ENCODE data around the gene C1orf232.

C1orf232 gene

GRCh38 chr1:26210147-26210870, 41.5 kb upstream of the C1orf232 start:
- Histone ChIP-seq H2AFZ (ENCODE audit: low read depth, low read length) (no peak overlapping the region), H3K27me3 (ENCODE audit: control insufficient read depth in 1 of 2, insufficient read depth in 1 of 2, low read length in 2 of 2) (peaks cover 22 to 33% of the 10 kb centered on the region in 2 experiments), H2BK120ac (ENCODE audit: low read depth, low read length) (no peak overlapping the region), H3K79me1 (replicated peaks; ENCODE audit: low read length, poor library complexity, severe bottlenecking) (no peaks in the 10 kb centered on the region), H3K18ac (ENCODE audit: low read depth in 1 of 2, low read length in 2 of 2) (no peak overlapping the region), H4K91ac (ENCODE audit: low read length) (no peak overlapping the region), H3K27ac (ENCODE audit: low read length, poor library complexity, severe bottlenecking) (no peak overlapping the region), H2BK12ac (ENCODE audit: low read length in 2 of 2) (no peak overlapping the region), H3K9ac (ENCODE audit: low read length) (no peak overlapping the region), H3K4ac (ENCODE audit: low read depth in 1 of 2, low read length in 2 of 2) (no peak overlapping the region), H3K23ac (ENCODE audit: low read length in 2 of 2) (no peak overlapping the region), H3K36me3 (ENCODE audit: control insufficient read depth in 1 of 2, insufficient read depth in 2 of 2, low read depth in 1 of 2, low read length in 2 of 2) (no peaks in the 10 kb centered on the region), H2BK5ac (ENCODE audit: low read depth, low read length, poor library complexity, severe bottlenecking) (no peak overlapping the region), H3K4me3 (ENCODE audit: insufficient read depth in 1 of 2, low read depth in 1 of 2, low read length in 2 of 2) (no peak overlapping the region), H3K9me3 (ENCODE audit: control insufficient read depth, low read length) (no peaks in the 10 kb centered on the region), H3K4me2 (ENCODE audit: low read length, poor library complexity, severe bottlenecking) (no peak overlapping the region), H4K8ac (ENCODE audit: low read length) (no peak overlapping the region), H3K14ac (ENCODE audit: low read length in 2 of 2) (no peak overlapping the region), H3K4me1 (ENCODE audit: control insufficient read depth, insufficient read depth, low read depth, low read length) (no peaks in the 10 kb centered on the region), H2BK15ac (ENCODE audit: low read depth, poor library complexity, severe bottlenecking) (no peak overlapping the region), H2AK5ac (ENCODE audit: low read length, severe bottlenecking) (no peak overlapping the region)
- no peak for DNase-seq
- 89% methylated on average over 4 of the region's 5 CpGs for WGBS

- DNase-seq = no peak
- Histone ChIP-seq H2BK12ac (ENCODE audit: low read length in 2 of 2) (no peak overlapping the region), H3K18ac (ENCODE audit: low read depth in 1 of 2, low read length in 2 of 2) (no peak overlapping the region), H3K9me3 (ENCODE audit: control insufficient read depth, low read length) (no peaks in the 10 kb centered on the region), H3K4me3 (ENCODE audit: insufficient read depth in 1 of 2, low read depth in 1 of 2, low read length in 2 of 2) (no peak overlapping the region), H3K79me1 (replicated peaks; ENCODE audit: low read length, poor library complexity, severe bottlenecking) (no peaks in the 10 kb centered on the region), H4K91ac (ENCODE audit: low read length) (no peak overlapping the region), H3K4ac (ENCODE audit: low read depth in 1 of 2, low read length in 2 of 2) (no peak overlapping the region), H3K9ac (ENCODE audit: low read length) (no peak overlapping the region), H3K27me3 (ENCODE audit: control insufficient read depth in 1 of 2, insufficient read depth in 1 of 2, low read length in 2 of 2) (peaks cover 48 to 58% of the 10 kb centered on the region in 2 experiments), H3K4me1 (ENCODE audit: control insufficient read depth, insufficient read depth, low read depth, low read length) (peaks cover 4% of the 10 kb centered on the region), H2AK5ac (ENCODE audit: low read length, severe bottlenecking) (no peak overlapping the region), H2BK15ac (ENCODE audit: low read depth, poor library complexity, severe bottlenecking) (no peak overlapping the region), H2BK5ac (ENCODE audit: low read depth, low read length, poor library complexity, severe bottlenecking) (no peak overlapping the region), H3K36me3 (ENCODE audit: control insufficient read depth in 1 of 2, insufficient read depth in 2 of 2, low read depth in 1 of 2, low read length in 2 of 2) (no peaks in the 10 kb centered on the region), H3K23ac (ENCODE audit: low read length in 2 of 2) (no peak overlapping the region), H3K14ac (ENCODE audit: low read length in 2 of 2) (no peak overlapping the region), H2BK120ac (ENCODE audit: low read depth, low read length) (no peak overlapping the region), H3K27ac (ENCODE audit: low read length, poor library complexity, severe bottlenecking) (no peak overlapping the region), H2AFZ (ENCODE audit: low read depth, low read length) (no peak overlapping the region), H3K4me2 (ENCODE audit: low read length, poor library complexity, severe bottlenecking) (no peak overlapping the region), H4K8ac (ENCODE audit: low read length) (no peak overlapping the region)
- WGBS = 83% methylated on average over 3 of the region's 9 CpGs
These were observed 35.0 kb upstream of the C1orf232 start for GRCh38 chr1:26203642-26204318.

GRCh38 chr1:26200413-26200812, 31.6 kb upstream of the C1orf232 start:
- Histone ChIP-seq H2AK5ac (ENCODE audit: low read length, severe bottlenecking) (no peak overlapping the region), H3K9me3 (ENCODE audit: control insufficient read depth, low read length) (no peaks in the 10 kb centered on the region), H3K79me1 (replicated peaks; ENCODE audit: low read length, poor library complexity, severe bottlenecking) (no peaks in the 10 kb centered on the region), H2BK12ac (ENCODE audit: low read length in 2 of 2) (no peak overlapping the region), H3K4me2 (ENCODE audit: low read length, poor library complexity, severe bottlenecking) (no peak overlapping the region), H3K27me3 (ENCODE audit: control insufficient read depth in 1 of 2, insufficient read depth in 1 of 2, low read length in 2 of 2) (peaks cover 54 to 74% of the 10 kb centered on the region in 2 experiments), H2AFZ (ENCODE audit: low read depth, low read length) (no peak overlapping the region), H4K91ac (ENCODE audit: low read length) (no peak overlapping the region), H3K4me3 (ENCODE audit: insufficient read depth in 1 of 2, low read depth in 1 of 2, low read length in 2 of 2) (no peak overlapping the region), H2BK120ac (ENCODE audit: low read depth, low read length) (no peak overlapping the region), H3K14ac (ENCODE audit: low read length in 2 of 2) (no peak overlapping the region), H3K36me3 (ENCODE audit: control insufficient read depth in 1 of 2, insufficient read depth in 2 of 2, low read depth in 1 of 2, low read length in 2 of 2) (no peaks in the 10 kb centered on the region), H3K18ac (ENCODE audit: low read depth in 1 of 2, low read length in 2 of 2) (no peak overlapping the region), H3K27ac (ENCODE audit: low read length, poor library complexity, severe bottlenecking) (no peak overlapping the region), H3K4me1 (ENCODE audit: control insufficient read depth, insufficient read depth, low read depth, low read length) (peaks cover 4% of the 10 kb centered on the region), H2BK5ac (ENCODE audit: low read depth, low read length, poor library complexity, severe bottlenecking) (no peak overlapping the region), H3K9ac (ENCODE audit: low read length) (no peak overlapping the region), H4K8ac (ENCODE audit: low read length) (no peak overlapping the region), H2BK15ac (ENCODE audit: low read depth, poor library complexity, severe bottlenecking) (no peak overlapping the region), H3K23ac (ENCODE audit: low read length in 2 of 2) (no peak overlapping the region), H3K4ac (ENCODE audit: low read depth in 1 of 2, low read length in 2 of 2) (no peak overlapping the region)
- 92% methylated on average over 5 of the region's 5 CpGs for WGBS
- no peak for DNase-seq

GRCh38 chr1:26197813-26198212, 29.1 kb upstream of the C1orf232 start:
- Histone ChIP-seq H3K79me1 (replicated peaks; ENCODE audit: low read length, poor library complexity, severe bottlenecking) (no peaks in the 10 kb centered on the region), H3K9ac (ENCODE audit: low read length) (no peak overlapping the region), H3K23ac (ENCODE audit: low read length in 2 of 2) (no peak overlapping the region), H4K91ac (ENCODE audit: low read length) (no peak overlapping the region), H3K9me3 (ENCODE audit: control insufficient read depth, low read length) (no peaks in the 10 kb centered on the region), H2BK12ac (ENCODE audit: low read length in 2 of 2) (no peak overlapping the region), H3K4me2 (ENCODE audit: low read length, poor library complexity, severe bottlenecking) (no peak overlapping the region), H3K27ac (ENCODE audit: low read length, poor library complexity, severe bottlenecking) (no peak overlapping the region), H3K4ac (ENCODE audit: low read depth in 1 of 2, low read length in 2 of 2) (no peak overlapping the region), H4K8ac (ENCODE audit: low read length) (no peak overlapping the region), H3K27me3 (ENCODE audit: control insufficient read depth in 1 of 2, insufficient read depth in 1 of 2, low read length in 2 of 2) (peaks cover 49 to 68% of the 10 kb centered on the region in 2 experiments), H2BK120ac (ENCODE audit: low read depth, low read length) (no peak overlapping the region), H3K14ac (ENCODE audit: low read length in 2 of 2) (no peak overlapping the region), H3K4me3 (ENCODE audit: insufficient read depth in 1 of 2, low read depth in 1 of 2, low read length in 2 of 2) (no peak overlapping the region), H3K18ac (ENCODE audit: low read depth in 1 of 2, low read length in 2 of 2) (no peak overlapping the region), H2AFZ (ENCODE audit: low read depth, low read length) (no peak overlapping the region), H2BK5ac (ENCODE audit: low read depth, low read length, poor library complexity, severe bottlenecking) (no peak overlapping the region), H3K36me3 (ENCODE audit: control insufficient read depth in 1 of 2, insufficient read depth in 2 of 2, low read depth in 1 of 2, low read length in 2 of 2) (no peaks in the 10 kb centered on the region), H2AK5ac (ENCODE audit: low read length, severe bottlenecking) (no peak overlapping the region), H2BK15ac (ENCODE audit: low read depth, poor library complexity, severe bottlenecking) (no peak overlapping the region), H3K4me1 (ENCODE audit: control insufficient read depth, insufficient read depth, low read depth, low read length) (peaks cover 4% of the 10 kb centered on the region)
- WGBS = 93% methylated on average over 10 of the region's 11 CpGs
- no peak for DNase-seq
